Pulmonary artery endothelial cell (primary cell): ENCODE data around the gene USP49. TPM values are rescaled to one million over a fixed set of nuclear protein-coding genes. Genes with fewer than 3 reads are reported as not detected.

Source experiments
- DNase-seq: peaks from one replicate; pipeline ENCODE4 v3.0.0-alpha.2; 2011; ENCODE audit warnings: low read depth, low spot score
- total RNA-seq: library from RNA; depleted of rRNA; stranded (reverse); fragments of >200 nt; gene quantifications from 2 replicates; pipeline ENCODE4 v1.2.3, GENCODE V29; 2014

The USP49 gene
- total RNA-seq, 1 donor from 2014 or later: 1.8 TPM

DNA sequence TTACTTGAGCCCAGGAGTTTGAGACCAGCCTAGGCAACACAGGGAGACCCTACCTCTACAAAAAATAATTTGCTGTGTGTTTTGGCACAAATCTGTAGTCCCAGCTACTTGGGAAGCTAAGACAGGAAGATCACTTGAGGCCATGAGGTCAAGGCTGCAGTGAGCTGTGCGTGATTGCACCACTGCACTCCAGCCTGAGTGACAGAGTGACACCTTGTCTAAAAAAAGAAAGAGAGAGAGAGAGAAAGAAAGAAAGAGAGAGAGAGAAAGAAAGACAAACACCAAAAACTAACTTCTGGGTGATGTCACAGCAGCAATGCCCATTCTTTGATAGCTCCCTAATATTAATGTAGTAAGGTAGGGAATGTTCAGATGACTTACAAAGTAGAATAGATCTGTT is 20.4 kb downstream of the USP49 start:
- no peak for DNase-seq

GRCh38 chr6:41872147-41872546 is 23.0 kb downstream of the USP49 start:
- DNase-seq: no peak

DNA sequence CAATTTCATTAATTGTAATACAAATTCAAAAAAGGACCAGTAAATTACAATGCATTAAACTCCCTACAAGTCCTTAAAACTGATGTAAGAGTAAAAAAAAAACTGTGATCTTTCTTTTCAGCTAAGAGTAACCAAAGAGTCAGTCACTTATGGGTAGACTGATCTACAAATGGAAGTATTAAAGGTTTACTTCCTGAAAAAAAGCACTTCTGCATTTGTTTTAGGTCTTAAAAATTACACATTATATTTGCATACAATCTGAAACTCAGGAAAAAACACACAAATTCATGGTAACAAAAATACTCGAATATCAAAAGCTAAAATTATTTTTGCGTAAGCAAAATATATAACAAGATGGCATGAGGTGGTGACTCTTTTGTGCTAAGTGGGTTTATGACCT is 23.5 kb downstream of the USP49 start:
- DNase-seq: no peak

DNA sequence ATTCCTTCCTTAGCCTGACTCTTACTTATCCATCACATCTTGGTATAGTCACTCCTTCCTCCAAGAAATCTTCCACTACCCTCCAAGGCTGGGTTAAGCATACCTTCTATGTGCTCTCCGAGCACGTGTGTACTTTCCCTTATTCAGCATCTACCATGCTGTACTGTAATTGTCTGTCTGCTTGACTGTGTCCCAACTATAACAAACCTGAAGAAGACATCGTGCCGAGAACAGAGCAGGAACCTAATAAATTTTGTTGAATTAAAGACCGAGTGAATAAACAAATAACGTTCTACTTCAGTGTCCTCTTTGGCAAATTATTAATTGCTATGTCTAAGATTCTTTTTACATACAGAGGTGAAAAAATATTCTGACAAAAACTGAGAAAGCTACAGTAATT is 35.8 kb downstream of the USP49 start:
- DNase-seq: no peak

DNA sequence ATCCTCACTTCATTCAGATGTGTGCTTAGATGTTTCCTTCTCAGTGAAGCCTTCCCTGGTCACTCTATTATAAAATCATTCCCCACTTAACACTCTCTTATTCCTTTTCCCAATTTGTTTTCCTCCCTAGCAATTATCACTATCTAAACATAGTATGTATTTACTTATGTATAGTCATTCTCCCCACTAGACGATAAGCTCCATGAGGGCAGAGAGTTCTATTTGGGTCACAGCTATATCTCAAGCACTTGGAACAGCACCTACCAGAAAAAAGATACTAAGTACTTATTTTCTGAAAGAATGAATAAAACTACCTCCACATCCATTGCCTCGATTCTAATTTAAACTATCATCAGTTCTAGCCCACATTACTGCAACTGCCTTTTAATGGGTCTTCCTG is 36.5 kb downstream of the USP49 start:
- no peak for DNase-seq

- DNase-seq: no peak
Measured at GRCh38 chr6:41850861-41851260, 44.3 kb downstream of the USP49 start.

GRCh38 chr6:41846666-41847237 is 48.4 kb downstream of the USP49 start:
- DNase-seq: peak; percentile 98

DNA sequence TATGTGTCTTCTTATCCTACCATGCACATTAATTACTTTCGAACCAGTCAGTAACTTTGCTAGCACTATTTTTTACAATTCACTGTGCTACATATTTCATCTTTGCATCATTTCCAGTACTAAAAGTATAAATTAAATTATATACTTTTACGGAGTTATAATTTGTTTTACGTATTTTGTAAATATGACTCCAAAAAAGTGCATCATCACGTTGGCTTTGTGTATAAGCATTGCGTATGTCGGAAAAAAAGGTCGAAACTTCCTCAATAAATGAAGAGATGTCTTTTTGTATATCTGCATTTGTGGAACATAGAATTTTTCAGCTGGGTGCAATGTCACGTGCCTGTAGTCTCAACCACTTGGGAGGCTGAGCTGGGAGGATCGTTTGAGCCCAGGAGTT is 52.0 kb downstream of the USP49 start:
- DNase-seq: no peak

DNA sequence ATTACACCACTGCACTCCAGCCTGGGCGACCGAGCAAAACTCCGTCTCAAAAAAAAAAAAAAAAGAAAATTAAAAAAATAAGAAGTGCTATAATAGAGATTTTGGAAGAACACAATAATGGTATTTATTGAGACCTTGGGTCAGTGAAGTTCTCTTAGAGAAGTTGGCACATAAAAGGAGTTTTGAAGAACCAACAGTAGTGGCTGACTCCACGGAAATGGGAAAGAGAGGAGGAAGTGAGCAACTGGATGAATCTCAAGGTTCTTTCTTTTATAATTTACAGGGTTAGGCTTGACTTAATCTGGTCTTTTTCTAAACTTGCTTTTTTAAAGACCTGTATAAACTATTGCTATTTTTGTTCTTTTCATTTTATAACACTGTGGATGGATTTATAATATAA is 54.8 kb downstream of the USP49 start:
- DNase-seq: no peak

DNA sequence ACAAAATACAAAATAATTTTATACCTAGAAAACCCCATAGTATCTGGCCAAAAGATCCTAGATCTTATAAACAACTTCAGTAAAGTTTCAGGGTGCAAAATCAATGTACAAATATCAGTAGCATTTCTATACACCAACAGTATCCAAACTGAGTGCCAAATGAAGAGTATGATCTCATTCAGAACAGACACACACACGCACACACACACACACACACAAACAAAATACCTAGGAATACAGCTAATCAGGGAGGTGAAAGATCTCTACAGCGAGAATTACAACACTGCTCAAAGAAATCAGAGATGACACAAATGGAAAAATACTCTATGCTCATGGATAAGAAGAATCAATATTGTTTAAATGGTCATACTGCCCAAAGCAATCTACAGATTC is 58.5 kb downstream of the USP49 start:
- no peak for DNase-seq

DNA sequence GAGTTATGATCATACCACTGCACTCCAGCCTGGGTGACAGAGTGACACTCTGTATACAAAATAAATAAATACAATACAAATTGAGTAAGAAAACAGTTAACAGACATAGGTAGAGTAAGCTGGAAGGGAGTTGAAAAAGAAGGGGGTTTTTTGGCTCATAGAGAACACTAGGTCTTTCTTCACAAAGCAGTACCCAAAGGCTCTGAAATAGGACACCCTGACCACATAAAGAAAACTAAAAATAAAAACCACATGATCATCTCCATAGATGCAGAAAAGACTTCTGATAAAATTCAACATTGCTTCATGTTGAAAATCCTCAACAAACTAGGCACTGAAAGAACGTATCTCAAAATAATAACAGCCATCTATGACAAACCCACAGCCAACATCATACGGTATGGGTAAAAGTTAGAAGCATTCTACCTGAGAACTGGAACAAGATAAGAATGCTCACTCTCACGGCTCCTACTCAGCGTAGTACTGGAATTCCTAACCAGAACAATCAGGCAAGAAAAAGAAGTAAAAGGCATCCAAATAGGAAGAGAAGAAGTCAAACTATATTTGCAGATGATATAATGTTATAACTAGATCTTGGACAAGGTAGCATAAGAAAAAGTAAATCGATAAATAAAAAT is 59.0 kb downstream of the USP49 start:
- DNase-seq: no peak

GRCh38 chr6:41832263-41832662 is 62.9 kb downstream of the USP49 start:
- no peak for DNase-seq

DNA sequence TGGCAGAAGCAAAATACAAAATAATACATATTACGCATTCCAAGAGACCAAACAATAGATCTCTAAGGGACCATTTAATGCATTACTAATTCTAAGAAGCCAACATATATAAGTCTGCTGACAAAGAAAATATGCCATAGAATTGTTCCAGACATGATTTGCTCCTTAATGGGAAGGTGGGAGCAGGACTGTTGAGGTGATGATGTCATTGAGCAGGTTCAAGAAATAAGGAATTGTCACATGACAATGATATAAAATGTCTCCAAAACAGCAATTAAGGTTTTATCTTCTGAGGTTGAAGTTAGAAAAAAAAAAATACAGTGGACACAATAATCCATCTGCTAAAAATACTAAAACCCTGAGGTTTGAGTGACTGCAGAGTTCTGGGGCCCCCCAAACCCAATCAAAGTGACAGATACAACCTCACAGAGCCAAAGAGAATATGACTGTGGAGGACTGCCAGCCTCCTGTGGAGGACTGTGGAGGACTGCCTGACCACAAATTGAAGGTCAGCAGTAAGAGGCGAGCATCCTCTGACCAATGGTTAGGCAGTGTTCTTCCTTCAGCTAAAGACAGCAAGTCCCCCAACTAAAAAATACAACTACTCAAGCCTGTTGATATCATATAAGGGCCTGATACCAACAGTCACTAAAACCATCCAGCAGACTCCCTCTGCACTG is 68.7 kb downstream of the USP49 start:
- no peak for DNase-seq

GRCh38 chr6:41824571-41825569 is 70.3 kb downstream of the USP49 start:
- DNase-seq: peak; percentile 77

GRCh38 chr6:41823178-41823577 is 72.0 kb downstream of the USP49 start:
- no peak for DNase-seq

GRCh38 chr6:41822021-41822420 is 73.2 kb downstream of the USP49 start:
- DNase-seq: no peak

GRCh38 chr6:41821266-41821665 is 73.9 kb downstream of the USP49 start:
- no peak for DNase-seq

DNA sequence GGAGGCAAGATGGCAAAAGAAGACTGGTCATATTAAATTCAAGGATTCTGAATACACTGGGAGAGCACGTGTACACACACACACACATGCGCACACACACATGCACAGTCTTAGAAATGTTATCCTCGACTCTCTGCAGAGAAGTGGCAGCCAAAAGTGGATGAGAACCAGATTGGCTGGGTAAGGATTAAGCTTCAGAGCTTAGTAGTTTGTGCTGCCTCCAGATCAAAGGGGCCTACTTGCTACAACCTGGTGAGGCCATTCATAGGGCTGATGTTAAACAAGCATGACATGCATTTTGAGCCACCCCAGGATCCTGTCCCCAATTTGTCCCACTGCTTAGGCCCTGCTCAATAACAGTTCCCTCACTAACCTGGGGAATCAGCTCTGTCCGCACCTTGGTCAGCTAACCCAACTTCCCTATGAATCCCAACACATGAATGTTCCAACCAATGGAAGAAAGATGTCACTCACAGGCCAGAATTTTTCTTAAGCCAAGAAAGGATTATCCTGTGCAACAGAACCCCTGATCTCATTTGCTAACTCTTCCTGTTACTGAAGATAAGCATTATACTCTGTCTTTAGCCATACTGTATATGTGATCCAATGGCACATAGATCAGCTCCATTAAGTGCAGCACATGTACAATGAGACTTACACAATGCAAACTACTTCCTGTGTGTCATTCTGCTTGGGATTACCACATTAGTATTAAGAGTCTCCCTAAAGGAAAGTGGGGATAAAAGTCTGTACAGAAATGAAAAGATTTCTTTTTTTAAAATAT is 76.7 kb downstream of the USP49 start:
- peak; percentile 3 for DNase-seq

DNA sequence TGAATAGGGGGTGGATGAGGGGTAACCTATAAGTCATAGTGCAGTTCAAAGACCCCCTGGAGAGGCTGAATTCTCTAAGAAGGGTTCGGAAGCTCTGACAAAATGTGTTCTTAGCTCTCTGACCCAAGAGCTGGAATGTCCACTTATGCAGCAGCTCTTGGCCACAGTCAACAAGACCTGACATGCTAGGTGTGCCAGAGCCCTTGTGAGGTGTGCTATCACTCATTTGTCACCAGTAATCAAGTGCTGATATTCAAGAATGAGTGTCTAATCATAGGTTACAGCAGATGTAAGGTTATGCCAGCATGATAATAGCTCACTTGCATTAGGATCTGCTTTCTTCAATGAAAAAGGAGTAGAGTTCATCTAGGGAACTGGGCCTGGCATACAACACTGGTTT is 79.6 kb downstream of the USP49 start:
- DNase-seq: no peak

- DNase-seq: no peak
Measured at GRCh38 chr6:41814629-41815028, 80.5 kb downstream of the USP49 start.

DNA sequence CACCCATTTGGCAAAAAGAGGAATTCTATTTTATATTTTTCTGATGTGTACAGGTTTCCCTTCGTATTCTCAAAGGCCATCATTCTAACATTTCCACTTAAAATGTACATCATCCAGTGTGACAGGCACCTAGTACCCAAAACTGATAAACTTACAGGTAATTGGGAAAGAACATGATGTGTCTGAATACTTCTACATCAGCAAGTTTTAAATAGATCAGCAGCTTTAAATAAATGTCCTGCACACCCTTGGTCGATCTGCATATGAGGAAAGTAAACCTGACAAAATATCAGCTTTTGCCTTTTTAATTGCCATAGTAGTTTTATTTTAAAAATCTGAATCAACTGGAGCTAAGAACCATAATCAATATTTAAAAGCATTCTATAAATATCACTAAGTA is 81.2 kb downstream of the USP49 start:
- no peak for DNase-seq
